SU-DHL-6 (cell line): Measurements from ENCODE around the gene PTPRE.

Experiments used
- CTCF ChIP-seq: fragments of 200-600 bp; sonication (generic); IDR thresholded peaks from one replicate; pipeline ENCODE4 v1.5.1; 2017; ENCODE audit warnings: antibody characterized with exemption, mild to moderate bottlenecking, low read length, moderate library complexity; ENCODE audit not compliant: insufficient read depth, poor library complexity, severe bottlenecking
- EZH2phosphoT487 ChIP-seq: fragments of 200-600 bp; sonication (generic), shearing (Covaris generic); conservative IDR thresholded peaks from 2 replicates; pipeline ENCODE4 v1.6.1; 2018; ENCODE audit warnings: mild to moderate bottlenecking, antibody characterized with exemption, low read length, moderate library complexity, mixed read lengths

- no peak for TF ChIP-seq CTCF
- TF ChIP-seq EZH2phosphoT487 = no peak
These were observed 72.1 kb downstream of the PTPRE start for GRCh38 chr10:127979045-127979444.
